Vagina (tissue), 2 donors: ENCODE results near the gene C4orf51.

Source experiments
- POLR2A ChIP-seq, 2 donors: fragments of 450-650 bp; IDR thresholded peaks; one replicate each; pipeline ENCODE4 v1.6.1; 2017; ENCODE audit warnings: antibody characterized with exemption in 2 of 2, mild to moderate bottlenecking in 2 of 2, moderate library complexity in 2 of 2
- POLR2AphosphoS5 ChIP-seq, 2 donors: sonication (generic); formaldehyde crosslinking; IDR thresholded peaks; one replicate each; pipeline ENCODE4 v1.9.0; 2017; ENCODE audit warnings: antibody characterized with exemption in 2 of 2, mild to moderate bottlenecking in 2 of 2, low read depth in 1 of 2; ENCODE audit not compliant: insufficient read depth in 1 of 2
- TF ChIP-seq, protein P1 (sequence below), 3 experiments: fragments of 450-650 bp in 2 of 3; fragments of 200-600 bp in 1 of 3; sonication (generic) in 1 of 3; IDR thresholded peaks; one replicate each; pipeline ENCODE4 v1.5.1; 2017 to 2019; ENCODE audit warnings: antibody characterized with exemption in 3 of 3, mild to moderate bottlenecking in 2 of 3, moderate library complexity in 2 of 3

DNA sequence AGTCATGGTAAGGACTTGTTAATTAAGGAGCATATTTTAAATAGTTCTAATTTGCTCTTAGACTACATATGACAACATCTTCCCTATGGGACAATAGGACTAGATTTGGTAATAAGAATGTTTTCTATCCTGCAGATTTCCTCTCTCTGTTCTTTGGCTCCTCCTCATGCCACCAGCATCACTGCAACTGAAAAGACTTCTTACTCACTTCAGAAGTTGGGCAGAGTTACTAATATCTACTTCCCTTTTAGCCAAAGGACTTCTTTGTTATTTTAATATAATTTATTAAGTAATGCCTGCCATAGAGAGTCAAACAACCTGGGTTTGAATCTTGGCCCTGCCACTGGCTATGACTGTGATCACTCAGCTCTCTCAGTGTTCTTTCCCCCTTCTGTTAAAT, 44.3 kb upstream of the C4orf51 start:
- TF ChIP-seq POLR2AphosphoS5 (IDR thresholded peaks at IDR 0.05; ENCODE audit: insufficient read depth in 1 of 2, low read depth in 1 of 2) (no peak), POLR2A (IDR thresholded peaks at IDR 0.05) (no peak)
- TF ChIP-seq, protein P1, sequence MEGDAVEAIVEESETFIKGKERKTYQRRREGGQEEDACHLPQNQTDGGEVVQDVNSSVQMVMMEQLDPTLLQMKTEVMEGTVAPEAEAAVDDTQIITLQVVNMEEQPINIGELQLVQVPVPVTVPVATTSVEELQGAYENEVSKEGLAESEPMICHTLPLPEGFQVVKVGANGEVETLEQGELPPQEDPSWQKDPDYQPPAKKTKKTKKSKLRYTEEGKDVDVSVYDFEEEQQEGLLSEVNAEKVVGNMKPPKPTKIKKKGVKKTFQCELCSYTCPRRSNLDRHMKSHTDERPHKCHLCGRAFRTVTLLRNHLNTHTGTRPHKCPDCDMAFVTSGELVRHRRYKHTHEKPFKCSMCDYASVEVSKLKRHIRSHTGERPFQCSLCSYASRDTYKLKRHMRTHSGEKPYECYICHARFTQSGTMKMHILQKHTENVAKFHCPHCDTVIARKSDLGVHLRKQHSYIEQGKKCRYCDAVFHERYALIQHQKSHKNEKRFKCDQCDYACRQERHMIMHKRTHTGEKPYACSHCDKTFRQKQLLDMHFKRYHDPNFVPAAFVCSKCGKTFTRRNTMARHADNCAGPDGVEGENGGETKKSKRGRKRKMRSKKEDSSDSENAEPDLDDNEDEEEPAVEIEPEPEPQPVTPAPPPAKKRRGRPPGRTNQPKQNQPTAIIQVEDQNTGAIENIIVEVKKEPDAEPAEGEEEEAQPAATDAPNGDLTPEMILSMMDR (IDR thresholded peaks at IDR 0.05), result no peak
